HUES6 (cell line): ENCODE results near the gene NRP1.

Experiments
- H3K27ac ChIP-seq: 2 replicates; pipeline ENCODE4 v1.7.0; 2013; ENCODE audit warnings: low read depth, mild to moderate bottlenecking, low read length, inconsistent platforms
- H3K27me3 ChIP-seq: 2 replicates; pipeline ENCODE4 v1.6.1; 2013; ENCODE audit warnings: low read length; ENCODE audit not compliant: control insufficient read depth, insufficient read depth
- H3K36me3 ChIP-seq: 2 replicates; pipeline ENCODE4 v1.6.1; 2013; ENCODE audit warnings: low read length; ENCODE audit not compliant: control insufficient read depth, insufficient read depth
- H3K4me1 ChIP-seq: 2 replicates; pipeline ENCODE4 v1.6.1; 2013; ENCODE audit warnings: low read length; ENCODE audit not compliant: control insufficient read depth, insufficient read depth
- H3K4me3 ChIP-seq: 2 replicates; pipeline ENCODE4 v1.5.1; 2013; ENCODE audit warnings: low read depth, low read length
- H3K9ac ChIP-seq: one replicate; pipeline ENCODE4 v1.6.1; 2013; ENCODE audit warnings: mild to moderate bottlenecking, low read length
- H3K9me3 ChIP-seq: 2 replicates; pipeline ENCODE4 v1.6.1; 2013; ENCODE audit warnings: low read depth, low read length; ENCODE audit not compliant: control insufficient read depth, insufficient read depth

The NRP1 gene

DNA sequence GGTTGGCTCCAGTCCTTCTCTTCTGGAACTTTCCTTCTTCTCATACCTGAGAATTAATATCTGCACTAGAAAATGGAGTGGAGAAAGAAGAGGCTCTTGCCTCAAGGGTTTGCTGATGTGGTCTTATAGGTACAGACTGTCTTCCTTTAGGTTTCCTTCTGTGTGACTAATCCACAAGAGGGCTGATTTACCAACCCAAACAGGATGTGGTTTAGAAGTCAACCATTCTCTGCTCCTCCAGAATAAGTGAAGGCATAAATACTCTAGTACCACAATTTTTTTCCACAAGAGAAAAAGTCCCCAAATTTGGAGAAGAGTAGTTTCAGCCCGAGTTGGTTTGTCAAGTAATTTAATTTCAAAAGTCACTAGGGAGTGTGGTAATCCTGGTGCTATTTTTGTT is 85.8 kb downstream of the NRP1 start:
- Histone ChIP-seq H3K36me3 (peaks cover 9% of the 10 kb centered on the region; the same call in 1 of the 2 replicates), H3K9ac (no peak overlapping the region), H3K27me3 (no peaks in the 10 kb centered on the region), H3K9me3 (no peaks in the 10 kb centered on the region), H3K4me3 (no peak overlapping the region), H3K27ac (no peak overlapping the region), H3K4me1 (no peaks in the 10 kb centered on the region)

DNA sequence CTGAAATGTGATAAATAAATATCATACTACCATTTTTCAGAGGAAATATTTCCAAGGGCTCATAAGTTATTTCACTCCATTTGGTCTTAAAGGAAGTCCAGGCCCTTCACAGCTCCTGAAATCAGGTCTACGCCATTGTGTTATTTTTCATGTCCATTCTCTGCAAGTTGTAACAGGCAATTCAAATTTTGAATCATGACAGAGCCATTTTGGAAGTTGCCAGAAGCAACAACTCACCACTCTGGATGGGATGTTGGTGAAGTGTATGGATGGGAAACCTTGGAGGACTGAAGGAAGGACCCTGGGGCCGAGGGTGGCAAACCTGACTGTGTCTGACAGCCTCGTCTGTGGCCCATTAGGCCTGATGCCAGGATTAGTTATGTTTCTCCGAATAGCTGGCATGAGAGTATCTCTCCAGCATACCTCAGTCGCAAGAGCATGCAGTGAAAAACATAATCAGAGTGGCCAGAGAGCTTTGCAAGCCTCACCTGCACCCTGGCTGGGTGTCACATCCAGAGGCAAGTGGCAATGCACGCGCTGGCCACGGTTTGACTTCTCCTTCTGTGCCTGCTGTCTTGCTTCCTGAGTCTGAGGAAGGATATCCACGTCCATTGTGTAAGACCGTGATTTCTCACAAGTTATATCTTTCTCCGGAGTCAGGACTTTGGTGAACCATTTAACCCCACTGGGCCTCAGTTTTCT is 87.1 kb downstream of the NRP1 start:
- Histone ChIP-seq H3K9me3 (no peaks in the 10 kb centered on the region), H3K36me3 (0 out of 2 replicates have a peak, but pooled peaks cover 3% of the 10 kb centered on the region), H3K27me3 (no peaks in the 10 kb centered on the region), H3K27ac (no peak overlapping the region), H3K4me1 (no peaks in the 10 kb centered on the region), H3K4me3 (no peak overlapping the region), H3K9ac (no peak overlapping the region)

DNA sequence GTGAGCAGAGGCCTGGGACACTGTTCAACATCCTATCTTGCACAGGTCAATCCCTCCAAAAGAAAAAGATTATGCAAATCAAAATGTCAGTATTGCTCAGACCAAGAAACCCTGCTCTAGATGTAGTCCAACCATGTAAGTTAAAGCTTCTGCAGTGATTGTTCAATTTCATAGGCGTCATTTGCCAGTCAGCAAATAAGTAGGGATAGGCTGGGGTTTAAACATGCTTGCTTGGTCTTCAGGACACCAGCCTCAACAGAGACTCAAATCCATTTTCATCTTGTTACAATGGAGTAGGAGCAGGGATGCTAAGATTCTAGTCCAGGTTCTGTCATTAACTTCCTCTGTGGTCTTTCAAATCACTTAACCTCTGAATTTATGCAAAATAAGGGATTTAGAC is 89.1 kb downstream of the NRP1 start:
- 0 out of 2 replicates have a peak, but pooled peaks cover 3% of the 10 kb centered on the region for H3K36me3 ChIP-seq
- H3K9ac ChIP-seq = no peak overlapping the region
- H3K27ac ChIP-seq = no peak overlapping the region
- no peaks in the 10 kb centered on the region for H3K9me3 ChIP-seq
- H3K4me1 ChIP-seq = no peaks in the 10 kb centered on the region
- H3K27me3 ChIP-seq = no peaks in the 10 kb centered on the region
- no peak overlapping the region for H3K4me3 ChIP-seq

DNA sequence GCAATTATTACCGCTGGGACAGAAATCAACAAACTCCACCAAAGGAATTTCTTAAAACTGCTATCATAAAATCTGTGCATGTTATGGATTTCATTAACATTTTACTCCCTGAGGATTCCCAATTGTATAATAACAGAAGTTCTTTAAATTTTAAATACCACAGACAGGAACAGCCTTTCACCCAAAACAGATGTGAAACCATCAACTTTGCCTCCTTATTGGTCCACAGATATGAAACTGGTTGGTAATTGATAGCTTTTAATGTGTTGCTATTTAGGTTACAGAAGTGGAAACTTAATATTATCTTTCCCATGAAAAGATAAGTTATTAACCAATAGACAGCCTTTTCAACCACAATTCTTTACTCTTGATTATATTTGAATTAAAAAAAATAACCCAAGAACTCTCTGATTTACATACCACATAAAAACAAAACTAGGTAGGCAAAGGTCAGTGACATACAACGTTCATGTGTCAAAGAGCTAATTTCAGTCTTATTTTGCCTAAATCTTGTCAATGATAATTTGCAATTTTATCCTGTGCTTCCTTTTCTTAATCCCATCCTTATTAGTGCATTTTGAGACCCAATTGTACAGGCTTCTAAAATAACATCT is 90.0 kb downstream of the NRP1 start:
- no peaks in the 10 kb centered on the region for H3K9me3 ChIP-seq
- no peak overlapping the region for H3K4me3 ChIP-seq
- no peaks in the 10 kb centered on the region for H3K27me3 ChIP-seq
- no peaks in the 10 kb centered on the region for H3K36me3 ChIP-seq
- H3K27ac ChIP-seq = no peak overlapping the region
- H3K4me1 ChIP-seq = no peaks in the 10 kb centered on the region
- H3K9ac ChIP-seq = no peak overlapping the region

DNA sequence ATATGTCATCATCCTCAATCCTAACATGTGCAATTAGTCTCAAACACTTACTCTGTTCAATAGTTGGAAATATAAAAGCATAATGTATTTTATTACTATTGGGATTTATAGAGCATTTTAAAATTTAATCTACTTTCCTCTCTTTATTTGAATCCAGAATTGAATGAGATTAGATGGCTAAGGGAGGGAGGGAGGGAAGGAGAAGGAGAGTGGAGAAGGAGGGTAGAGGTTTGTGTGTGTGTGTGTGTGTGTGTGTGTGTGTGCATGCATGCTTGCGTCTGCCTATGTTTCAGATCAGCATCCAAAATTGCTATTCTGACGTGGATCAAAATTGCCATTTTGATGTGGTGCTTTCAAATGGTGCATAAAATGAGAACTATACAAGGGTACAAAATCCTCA is 90.8 kb downstream of the NRP1 start:
- Histone ChIP-seq H3K27ac (no peak overlapping the region), H3K36me3 (no peaks in the 10 kb centered on the region), H3K4me1 (no peaks in the 10 kb centered on the region), H3K9me3 (no peaks in the 10 kb centered on the region), H3K9ac (no peak overlapping the region), H3K27me3 (no peaks in the 10 kb centered on the region), H3K4me3 (no peak overlapping the region)

DNA sequence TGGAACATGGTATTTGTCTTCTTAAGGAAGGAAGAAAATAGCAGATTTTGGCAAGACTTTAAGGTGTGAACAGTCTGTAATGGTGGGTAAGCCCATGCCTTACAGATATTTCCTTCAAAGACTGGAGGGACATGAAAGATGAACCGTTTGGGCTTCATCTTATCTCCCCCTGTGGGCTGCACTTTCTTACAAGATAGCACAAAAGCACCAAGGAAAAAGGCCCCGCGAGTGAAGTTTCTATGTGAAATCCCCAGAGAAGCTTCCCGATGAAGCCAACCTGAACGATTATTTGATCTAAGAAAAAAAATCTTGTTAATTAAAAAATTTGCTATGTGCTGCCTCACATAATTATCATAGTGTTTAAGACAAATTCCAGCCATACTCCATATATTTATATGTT is 91.5 kb downstream of the NRP1 start:
- Histone ChIP-seq H3K36me3 (no peaks in the 10 kb centered on the region), H3K4me1 (peaks cover 6% of the 10 kb centered on the region; the same call in 1 of the 2 replicates), H3K9me3 (no peaks in the 10 kb centered on the region), H3K27me3 (no peaks in the 10 kb centered on the region), H3K4me3 (no peak overlapping the region), H3K27ac (no peak overlapping the region), H3K9ac (no peak overlapping the region)

DNA sequence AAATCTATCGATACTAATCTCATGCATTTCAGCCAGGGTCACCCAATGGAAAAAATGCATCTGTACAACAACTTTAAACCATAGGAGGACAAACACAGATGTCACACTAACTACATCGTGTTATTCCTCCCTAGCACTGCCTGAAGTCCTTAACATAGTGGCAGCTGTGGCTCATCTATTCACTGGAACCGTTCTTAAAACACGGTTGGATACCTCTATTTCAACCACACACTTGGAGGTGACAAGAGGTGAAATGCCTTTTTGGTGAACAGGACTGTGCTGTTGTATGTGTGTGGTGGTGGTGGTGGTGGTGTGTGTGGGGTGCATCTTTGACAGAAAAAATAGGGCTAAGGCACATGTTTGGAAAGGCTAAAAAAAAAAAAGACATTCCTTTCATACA is 93.1 kb downstream of the NRP1 start:
- no peaks in the 10 kb centered on the region for H3K9me3 ChIP-seq
- H3K36me3 ChIP-seq = no peaks in the 10 kb centered on the region
- H3K27ac ChIP-seq = no peak overlapping the region
- no peak overlapping the region for H3K4me3 ChIP-seq
- H3K27me3 ChIP-seq = no peaks in the 10 kb centered on the region
- peaks cover 6% of the 10 kb centered on the region; the same call in 1 of the 2 replicates for H3K4me1 ChIP-seq
- H3K9ac ChIP-seq = no peak overlapping the region

DNA sequence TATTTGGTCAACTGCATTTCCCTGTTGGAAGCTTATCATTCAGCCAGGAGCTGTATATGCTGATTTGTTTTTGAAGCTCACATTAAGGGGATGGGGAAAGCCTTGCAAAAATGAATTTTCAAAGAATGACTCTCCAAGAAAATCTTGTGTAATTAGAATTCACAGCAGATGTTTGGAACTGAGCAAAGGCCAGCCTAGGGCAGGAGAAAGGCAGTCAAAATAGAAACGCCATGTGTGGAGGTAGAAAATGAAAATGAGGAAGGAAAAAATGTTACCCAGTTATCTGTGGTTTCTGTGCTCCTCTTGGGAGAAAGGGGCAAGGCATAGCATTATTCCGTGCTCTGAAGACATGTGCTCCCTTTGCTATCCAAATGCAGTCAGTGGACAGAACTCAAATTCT is 93.5 kb downstream of the NRP1 start:
- Histone ChIP-seq H3K9me3 (no peaks in the 10 kb centered on the region), H3K4me1 (peaks cover 6% of the 10 kb centered on the region; the same call in 1 of the 2 replicates), H3K4me3 (no peak overlapping the region), H3K9ac (no peak overlapping the region), H3K27ac (no peak overlapping the region), H3K27me3 (no peaks in the 10 kb centered on the region), H3K36me3 (no peaks in the 10 kb centered on the region)

DNA sequence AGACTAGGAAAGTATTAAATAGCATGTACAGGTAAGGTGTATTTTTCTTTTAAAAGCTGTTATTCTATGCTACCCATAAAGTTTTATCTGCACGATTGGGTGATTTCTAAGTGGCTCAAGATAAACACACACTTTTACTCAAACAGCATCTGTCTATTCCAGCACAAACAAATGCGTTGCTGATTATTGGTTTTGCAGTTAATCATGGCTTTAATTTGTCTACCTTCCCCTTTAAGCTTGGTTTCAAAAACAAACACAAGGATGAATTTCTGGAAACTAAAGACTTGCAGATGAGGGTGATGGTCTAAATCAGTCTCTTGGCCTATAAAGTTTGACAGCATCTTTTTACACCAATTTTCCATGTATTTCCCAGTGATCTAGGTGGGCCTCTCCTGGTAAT is 94.2 kb downstream of the NRP1 start:
- no peaks in the 10 kb centered on the region for H3K36me3 ChIP-seq
- no peaks in the 10 kb centered on the region for H3K9me3 ChIP-seq
- no peaks in the 10 kb centered on the region for H3K27me3 ChIP-seq
- H3K27ac ChIP-seq = no peak overlapping the region
- peaks cover 6% of the 10 kb centered on the region; the same call in 1 of the 2 replicates for H3K4me1 ChIP-seq
- H3K4me3 ChIP-seq = no peak overlapping the region
- no peak overlapping the region for H3K9ac ChIP-seq

DNA sequence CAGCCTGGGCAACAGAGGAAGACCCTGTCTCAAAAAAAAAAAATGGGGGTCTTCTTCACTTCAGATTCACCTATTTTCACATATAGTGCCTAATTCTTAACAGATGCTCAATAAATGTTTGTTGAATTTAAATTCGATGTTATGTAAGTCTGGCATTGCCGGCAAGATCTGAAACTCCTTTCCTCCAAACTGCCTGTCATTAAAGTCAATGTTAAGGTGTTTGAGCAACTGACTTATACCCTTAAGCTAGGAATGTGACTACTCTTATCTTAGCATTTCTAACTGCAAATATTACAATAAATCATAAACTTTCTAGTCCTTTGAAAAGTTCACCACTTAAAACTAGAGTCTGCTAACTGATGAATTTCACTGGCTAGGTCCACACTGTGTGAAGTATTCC is 95.2 kb downstream of the NRP1 start:
- Histone ChIP-seq H3K27ac (no peak overlapping the region), H3K36me3 (no peaks in the 10 kb centered on the region), H3K27me3 (no peaks in the 10 kb centered on the region), H3K9me3 (no peaks in the 10 kb centered on the region), H3K4me1 (peaks cover 10% of the 10 kb centered on the region; the same call in 1 of the 2 replicates), H3K9ac (no peak overlapping the region), H3K4me3 (no peak overlapping the region)

DNA sequence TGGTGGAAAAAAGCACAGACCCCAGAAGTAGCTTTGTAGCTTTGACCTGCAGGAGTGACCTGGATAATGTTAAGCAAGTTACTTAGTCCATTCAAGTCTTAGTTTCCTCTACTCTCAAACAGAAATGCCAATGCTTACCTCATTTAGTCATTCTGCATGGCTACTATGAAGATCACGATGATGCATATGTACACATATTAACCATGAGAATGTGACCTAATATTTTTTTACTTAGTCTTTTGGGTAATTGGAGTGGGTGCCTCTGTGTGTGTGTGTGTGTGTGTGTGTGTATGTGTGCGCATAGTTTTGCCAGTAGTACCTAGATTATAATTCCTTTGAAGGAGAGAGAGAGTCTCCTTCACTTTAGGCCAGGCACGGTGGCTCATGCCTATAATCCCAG is 95.8 kb downstream of the NRP1 start:
- Histone ChIP-seq H3K4me1 (peaks cover 10% of the 10 kb centered on the region; the same call in 1 of the 2 replicates), H3K9me3 (no peaks in the 10 kb centered on the region), H3K36me3 (no peaks in the 10 kb centered on the region), H3K4me3 (no peak overlapping the region), H3K9ac (no peak overlapping the region), H3K27me3 (no peaks in the 10 kb centered on the region), H3K27ac (no peak overlapping the region)
